ENCODE measurements around the gene TRIM47. TPM values are rescaled to one million over a fixed set of nuclear protein-coding genes. Genes with fewer than 3 reads are reported as not detected.

Gene TRIM47
- total RNA-seq, 2 experiments from 2014 or later = 25.9 to 41.9 TPM

- no peaks in the 10 kb centered on the region for H3K9me2 ChIP-seq (ENCODE audit: insufficient read depth, low read length)
- no peaks in the 10 kb centered on the region for H3K79me2 ChIP-seq (ENCODE audit: insufficient read depth, low read depth, low read length)
- H2AFZ ChIP-seq (ENCODE audit: low read length) = no peak overlapping the region
- H3K4me1 ChIP-seq (ENCODE audit: insufficient read depth, low read length, poor library complexity, severe bottlenecking) = peaks cover 15% of the 10 kb centered on the region
- H4K20me1 ChIP-seq (ENCODE audit: insufficient read depth, low read length) = no peaks in the 10 kb centered on the region
- ChIA-PET POLR2A (interaction anchor here (0.5 to 0.6 kb wide), 2 partner anchors 163 to 230 kb away, joined by 3 read pairs; no protein-coding TSS in a partner anchor), CTCF (ENCODE audit: unreplicated experiment) (no interaction called here)
- no peak overlapping the region for H3K27ac ChIP-seq (ENCODE audit: low read depth, low read length, poor library complexity, severe bottlenecking)
- TF ChIP-seq EZH2phosphoT487 (IDR thresholded peaks at IDR 0.05; ENCODE audit: borderline replicate concordance, low read depth, low read length) (no peak), CTCF (conservative IDR thresholded peaks at IDR 0.05; ENCODE audit: low read length) (no peak)
- no peak overlapping the region for H3K4me2 ChIP-seq (ENCODE audit: low read length)
- no peak for DNase-seq (ENCODE audit: low spot score)
- BruUV-seq (replicated peaks) = no TSS peak
- intact Hi-C loops (cut with micrococcal nuclease; ENCODE audit: unreplicated experiment) = no loop called here
- no peak overlapping the region for H3K4me3 ChIP-seq (ENCODE audit: low read depth, low read length, poor library complexity, severe bottlenecking)
- no peaks in the 10 kb centered on the region for H3K9me3 ChIP-seq (ENCODE audit: low read length)
- H3K36me3 ChIP-seq (ENCODE audit: insufficient read depth, low read length) = no peaks in the 10 kb centered on the region
These were observed 42.8 kb downstream of the TRIM47 start for GRCh38 chr17:75835654-75835987.

GRCh38 chr17:75834928-75835653 lies 43.3 kb downstream of the TRIM47 start:
- H3K9me3 ChIP-seq (ENCODE audit: low read length) = no peaks in the 10 kb centered on the region
- no peak overlapping the region for H3K4me2 ChIP-seq (ENCODE audit: low read length)
- intact Hi-C loops (cut with micrococcal nuclease; ENCODE audit: unreplicated experiment) = no loop called here
- no peaks in the 10 kb centered on the region for H3K36me3 ChIP-seq (ENCODE audit: insufficient read depth, low read length)
- TF ChIP-seq EZH2phosphoT487 (IDR thresholded peaks at IDR 0.05; ENCODE audit: borderline replicate concordance, low read depth, low read length) (no peak), CTCF (conservative IDR thresholded peaks at IDR 0.05; ENCODE audit: low read length) (no peak)
- ChIA-PET CTCF (ENCODE audit: unreplicated experiment) (no interaction called here), POLR2A (interaction anchor here (0.5 to 0.6 kb wide), 2 partner anchors 163 to 229 kb away, joined by 3 read pairs; no protein-coding TSS in a partner anchor)
- no peak for DNase-seq (ENCODE audit: low spot score)
- peaks cover 15% of the 10 kb centered on the region for H3K4me1 ChIP-seq (ENCODE audit: insufficient read depth, low read length, poor library complexity, severe bottlenecking)
- no TSS peak for BruUV-seq (replicated peaks)
- H3K4me3 ChIP-seq (ENCODE audit: low read depth, low read length, poor library complexity, severe bottlenecking) = no peak overlapping the region
- no peak overlapping the region for H2AFZ ChIP-seq (ENCODE audit: low read length)
- no peaks in the 10 kb centered on the region for H3K79me2 ChIP-seq (ENCODE audit: insufficient read depth, low read depth, low read length)
- no peaks in the 10 kb centered on the region for H3K9me2 ChIP-seq (ENCODE audit: insufficient read depth, low read length)
- no peaks in the 10 kb centered on the region for H4K20me1 ChIP-seq (ENCODE audit: insufficient read depth, low read length)
- H3K27ac ChIP-seq (ENCODE audit: low read depth, low read length, poor library complexity, severe bottlenecking) = no peak overlapping the region

DNA sequence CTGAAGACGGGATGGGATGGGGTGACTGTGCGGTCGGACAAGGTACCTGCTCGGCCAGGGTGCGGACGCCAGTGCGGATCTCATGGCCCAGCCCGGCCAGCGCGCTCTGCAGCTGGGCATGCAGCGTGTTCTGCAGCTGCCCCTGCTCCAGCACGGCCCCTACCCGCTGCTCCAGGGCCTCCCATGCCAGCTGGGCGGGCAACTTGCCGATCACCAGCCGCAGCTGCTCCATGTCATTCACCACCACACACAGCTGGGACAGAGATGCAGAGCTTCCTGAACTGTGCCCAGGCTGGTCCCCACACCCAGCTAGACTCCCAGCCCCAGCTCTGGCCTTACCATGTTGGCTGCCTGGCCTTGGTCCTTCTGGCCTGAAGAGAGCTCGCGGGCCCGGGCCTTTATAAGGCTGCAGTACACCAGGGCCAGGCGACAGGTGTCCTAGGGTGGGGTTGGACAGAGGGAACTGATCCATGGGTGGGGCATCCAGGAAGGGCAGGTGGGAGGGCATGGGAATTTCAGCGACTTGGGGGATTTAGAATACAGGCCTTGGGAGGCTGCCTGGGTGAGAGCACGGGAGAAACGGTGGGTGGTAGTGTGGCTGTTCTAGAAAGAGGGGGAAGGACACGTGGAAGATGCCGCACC lies 44.0 kb downstream of the TRIM47 start:
- Histone ChIP-seq H3K9me2 (ENCODE audit: insufficient read depth, low read length) (no peaks in the 10 kb centered on the region), H3K9me3 (ENCODE audit: low read length) (no peaks in the 10 kb centered on the region), H3K79me2 (ENCODE audit: insufficient read depth, low read depth, low read length) (no peaks in the 10 kb centered on the region), H3K4me1 (ENCODE audit: insufficient read depth, low read length, poor library complexity, severe bottlenecking) (peaks cover 15% of the 10 kb centered on the region), H2AFZ (ENCODE audit: low read length) (no peak overlapping the region), H3K4me2 (ENCODE audit: low read length) (no peak overlapping the region), H3K36me3 (ENCODE audit: insufficient read depth, low read length) (no peaks in the 10 kb centered on the region), H4K20me1 (ENCODE audit: insufficient read depth, low read length) (no peaks in the 10 kb centered on the region), H3K4me3 (ENCODE audit: low read depth, low read length, poor library complexity, severe bottlenecking) (no peak overlapping the region), H3K27ac (ENCODE audit: low read depth, low read length, poor library complexity, severe bottlenecking) (no peak overlapping the region)
- ChIA-PET CTCF (ENCODE audit: unreplicated experiment) (no interaction called here), POLR2A (no interaction called here)
- intact Hi-C loops (cut with micrococcal nuclease; ENCODE audit: unreplicated experiment) = no loop called here
- TF ChIP-seq CTCF (conservative IDR thresholded peaks at IDR 0.05; ENCODE audit: low read length) (no peak), EZH2phosphoT487 (IDR thresholded peaks at IDR 0.05; ENCODE audit: borderline replicate concordance, low read depth, low read length) (no peak)
- DNase-seq (ENCODE audit: low spot score) = no peak
- no TSS peak for BruUV-seq (replicated peaks)
